ENCODE measurements around the gene SIGLEC7.

SIGLEC7 gene

DNA sequence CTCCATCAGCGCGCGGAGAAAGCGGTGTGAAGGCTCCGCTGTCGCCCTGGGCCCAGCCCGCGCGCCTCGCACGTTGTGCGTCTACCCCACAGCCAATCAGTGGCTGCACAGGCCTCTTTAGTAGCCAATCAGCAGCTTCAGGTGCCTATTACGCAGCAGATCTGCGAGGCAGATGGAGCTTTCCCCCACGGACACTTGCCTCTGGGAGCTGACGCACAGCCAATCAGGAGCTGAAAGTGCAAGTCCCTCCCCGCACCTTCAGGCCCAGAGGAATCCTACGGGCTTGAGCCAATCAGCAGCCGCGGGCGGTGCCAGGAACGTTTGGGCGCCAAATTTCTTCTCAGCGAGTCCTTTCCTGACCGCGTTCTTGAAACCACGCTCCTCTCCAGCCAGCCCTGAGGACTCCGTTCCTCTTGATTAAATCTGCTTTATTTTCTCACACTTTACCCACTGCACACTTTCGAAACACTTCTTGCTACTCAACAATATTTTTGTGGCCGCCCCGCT is 39.9 kb downstream of the SIGLEC7 start:
- H3K4me3 ChIP-seq (ENCODE audit: low read depth in 1 of 2, low read length in 1 of 2) = no peak overlapping the region
- peaks cover 63% of the 10 kb centered on the region for H3K27me3 ChIP-seq
- no peaks in the 10 kb centered on the region for H3K9me3 ChIP-seq
- no peak overlapping the region for H3K27ac ChIP-seq
- H3K36me3 ChIP-seq = no peaks in the 10 kb centered on the region
- TF ChIP-seq, protein P1, sequence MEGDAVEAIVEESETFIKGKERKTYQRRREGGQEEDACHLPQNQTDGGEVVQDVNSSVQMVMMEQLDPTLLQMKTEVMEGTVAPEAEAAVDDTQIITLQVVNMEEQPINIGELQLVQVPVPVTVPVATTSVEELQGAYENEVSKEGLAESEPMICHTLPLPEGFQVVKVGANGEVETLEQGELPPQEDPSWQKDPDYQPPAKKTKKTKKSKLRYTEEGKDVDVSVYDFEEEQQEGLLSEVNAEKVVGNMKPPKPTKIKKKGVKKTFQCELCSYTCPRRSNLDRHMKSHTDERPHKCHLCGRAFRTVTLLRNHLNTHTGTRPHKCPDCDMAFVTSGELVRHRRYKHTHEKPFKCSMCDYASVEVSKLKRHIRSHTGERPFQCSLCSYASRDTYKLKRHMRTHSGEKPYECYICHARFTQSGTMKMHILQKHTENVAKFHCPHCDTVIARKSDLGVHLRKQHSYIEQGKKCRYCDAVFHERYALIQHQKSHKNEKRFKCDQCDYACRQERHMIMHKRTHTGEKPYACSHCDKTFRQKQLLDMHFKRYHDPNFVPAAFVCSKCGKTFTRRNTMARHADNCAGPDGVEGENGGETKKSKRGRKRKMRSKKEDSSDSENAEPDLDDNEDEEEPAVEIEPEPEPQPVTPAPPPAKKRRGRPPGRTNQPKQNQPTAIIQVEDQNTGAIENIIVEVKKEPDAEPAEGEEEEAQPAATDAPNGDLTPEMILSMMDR (IDR thresholded peaks at IDR 0.05) = no peak
- H3K4me1 ChIP-seq (ENCODE audit: control insufficient read depth in 1 of 2, insufficient read depth in 1 of 2, low read depth in 1 of 2, low read length in 1 of 2) = peaks cover 0 to 3% of the 10 kb centered on the region in 2 experiments

DNA sequence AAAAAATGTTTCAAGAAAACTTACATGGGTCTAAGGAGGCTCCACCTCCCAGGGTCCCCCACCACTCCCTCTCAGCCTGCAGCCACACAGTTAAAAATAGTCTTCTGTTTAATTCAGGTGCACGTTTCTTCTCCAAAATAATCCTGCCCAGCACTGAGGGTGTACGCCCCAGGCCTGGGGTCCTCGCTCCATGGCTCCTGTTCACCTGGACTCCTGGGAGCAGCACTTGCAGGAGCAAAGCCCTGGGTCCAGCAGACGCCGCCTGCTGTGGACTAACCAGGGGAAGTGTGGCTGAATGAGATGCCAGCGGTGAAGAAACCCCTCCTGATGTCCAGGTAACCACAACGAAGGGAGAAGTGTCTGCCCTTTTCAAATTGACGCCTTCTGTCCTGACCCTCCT is 41.5 kb downstream of the SIGLEC7 start:
- Histone ChIP-seq H3K27ac (no peak overlapping the region), H3K36me3 (no peaks in the 10 kb centered on the region), H3K27me3 (peaks cover 50% of the 10 kb centered on the region), H3K4me1 (ENCODE audit: control insufficient read depth in 1 of 2, insufficient read depth in 1 of 2, low read depth in 1 of 2, low read length in 1 of 2) (peaks cover 0 to 3% of the 10 kb centered on the region in 2 experiments), H3K4me3 (ENCODE audit: low read depth in 1 of 2, low read length in 1 of 2) (no peak overlapping the region), H3K9me3 (no peaks in the 10 kb centered on the region)
- TF ChIP-seq, protein P1 (IDR thresholded peaks at IDR 0.05) = no peak

DNA sequence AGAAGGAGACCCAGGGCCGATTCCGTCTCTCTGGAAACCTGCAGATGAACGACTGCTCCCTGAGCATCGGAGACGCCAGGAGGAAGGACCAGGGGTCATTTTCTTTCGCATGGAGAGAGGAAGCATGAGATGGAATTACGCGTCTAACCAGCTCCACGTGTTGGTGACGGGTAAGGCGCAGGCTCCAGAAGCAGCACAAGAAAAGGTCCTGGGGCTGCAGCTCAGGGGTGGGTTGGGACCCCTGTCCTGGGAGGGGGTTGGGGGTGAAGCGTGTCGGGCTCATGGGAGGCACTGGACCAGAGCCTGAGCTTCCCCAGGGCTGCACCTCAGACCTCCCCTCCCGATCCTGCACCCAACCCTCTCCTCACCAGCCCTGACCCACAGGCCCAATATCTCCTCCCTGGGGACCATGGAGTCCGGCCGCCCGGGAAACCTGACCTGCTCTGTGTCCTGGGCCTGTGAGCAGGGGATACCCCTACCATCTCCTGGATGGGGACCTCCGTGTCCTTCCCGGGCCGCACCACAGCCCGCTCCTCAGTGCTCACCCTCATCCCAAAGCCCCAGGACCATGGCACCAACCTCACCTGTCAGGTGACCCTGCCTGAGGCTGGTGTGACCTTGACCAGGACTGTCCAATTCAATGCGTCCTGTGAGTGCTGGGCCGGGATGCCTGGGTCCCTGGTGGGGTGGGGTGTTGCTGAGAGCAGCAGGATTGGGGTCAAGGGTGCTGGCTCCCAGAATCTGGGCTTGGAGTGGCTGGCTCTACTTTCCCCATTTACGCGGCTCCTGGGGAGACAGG is 43.2 kb downstream of the SIGLEC7 start:
- Histone ChIP-seq H3K9me3 (no peaks in the 10 kb centered on the region), H3K27ac (no peak overlapping the region), H3K4me1 (ENCODE audit: control insufficient read depth in 1 of 2, insufficient read depth in 1 of 2, low read depth in 1 of 2, low read length in 1 of 2) (peaks cover 0 to 3% of the 10 kb centered on the region in 2 experiments), H3K36me3 (no peaks in the 10 kb centered on the region), H3K4me3 (ENCODE audit: low read depth in 1 of 2, low read length in 1 of 2) (no peak overlapping the region), H3K27me3 (peaks cover 48% of the 10 kb centered on the region)
- TF ChIP-seq, protein P1 (IDR thresholded peaks at IDR 0.05) = no peak

DNA sequence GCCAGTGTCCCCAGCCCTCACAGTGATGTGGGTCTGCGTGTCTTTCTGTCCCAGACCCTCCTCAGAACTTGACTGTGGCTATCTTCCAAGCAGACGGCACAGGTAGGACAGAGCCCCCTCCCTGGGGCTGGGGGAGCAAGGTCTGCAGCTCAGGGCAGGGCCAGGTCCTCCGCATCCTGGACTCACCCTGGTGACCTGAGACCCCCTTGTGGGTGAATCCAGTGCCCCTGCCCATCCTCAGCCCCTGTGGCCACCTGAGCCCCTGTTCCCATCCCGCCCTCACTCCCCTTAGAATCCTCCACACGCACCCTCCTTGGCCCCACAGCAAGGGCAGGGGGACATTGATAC is 43.7 kb downstream of the SIGLEC7 start:
- peaks cover 48% of the 10 kb centered on the region for H3K27me3 ChIP-seq
- H3K4me1 ChIP-seq (ENCODE audit: control insufficient read depth in 1 of 2, insufficient read depth in 1 of 2, low read depth in 1 of 2, low read length in 1 of 2) = peaks cover 0 to 3% of the 10 kb centered on the region in 2 experiments
- TF ChIP-seq, protein P1 (IDR thresholded peaks at IDR 0.05) = no peak

DNA sequence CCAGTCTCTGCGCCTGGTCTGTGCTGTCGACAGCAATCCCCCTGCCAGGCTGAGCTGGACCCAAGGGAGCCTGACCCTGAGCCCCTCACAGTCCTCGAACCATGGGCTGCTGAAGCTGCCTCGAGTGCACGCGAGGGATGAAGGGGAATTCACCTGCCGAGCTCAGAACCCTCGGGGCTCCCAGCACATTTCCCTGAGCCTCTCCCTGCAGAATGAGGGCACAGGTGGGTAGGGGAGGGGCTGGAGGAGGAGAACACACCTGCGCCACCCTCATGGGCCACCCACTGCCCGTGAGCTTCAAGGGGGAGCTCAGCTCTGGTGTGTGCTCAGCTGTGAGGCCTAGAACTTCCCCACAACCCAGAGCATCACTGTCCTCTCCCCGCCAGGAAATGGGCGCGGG is 44.2 kb downstream of the SIGLEC7 start:
- Histone ChIP-seq H3K27ac (no peak overlapping the region), H3K27me3 (peaks cover 48% of the 10 kb centered on the region), H3K4me3 (ENCODE audit: low read depth in 1 of 2, low read length in 1 of 2) (no peak overlapping the region), H3K9me3 (no peaks in the 10 kb centered on the region), H3K4me1 (ENCODE audit: control insufficient read depth in 1 of 2, insufficient read depth in 1 of 2, low read depth in 1 of 2, low read length in 1 of 2) (peaks cover 0 to 3% of the 10 kb centered on the region in 2 experiments), H3K36me3 (no peaks in the 10 kb centered on the region)
- TF ChIP-seq, protein P1 (IDR thresholded peaks at IDR 0.05) = no peak

More for the DNA sequence above, 43.7 kb downstream of the SIGLEC7 start:
- no peaks in the 10 kb centered on the region for H3K36me3 ChIP-seq
- H3K4me3 ChIP-seq (ENCODE audit: low read depth in 1 of 2, low read length in 1 of 2) = no peak overlapping the region
- no peaks in the 10 kb centered on the region for H3K9me3 ChIP-seq
- no peak overlapping the region for H3K27ac ChIP-seq

All from neutrophil (primary cell).